NCI-H2196 treated with DMSO at 0.1 percent for 48 hours (cell line): Measurements from ENCODE around the gene C18orf63.
A peak's percentile ranks its signal among the peaks of the same experiment; 100 is the strongest.
"Not testable (repeated sequence)": the region's sequence is repeated elsewhere in the genome, so short reads cannot be mapped to it uniquely, and the experiment has no call there.

ENCODE experiments used
- DNase-seq: peaks from one replicate; lab custom pipeline; 2025; ENCODE audit not compliant: unreplicated experiment; lab: John Stamatoyannopoulos, UW

Gene C18orf63

GRCh38 chr18:74315464-74316256, at the start of gene C18orf63:
TSS of gene C18orf63 (plus strand) at chr18:74315839. CDS start at chr18:74317866, 2,027 bp downstream.
- no peak for DNase-seq

DNA sequence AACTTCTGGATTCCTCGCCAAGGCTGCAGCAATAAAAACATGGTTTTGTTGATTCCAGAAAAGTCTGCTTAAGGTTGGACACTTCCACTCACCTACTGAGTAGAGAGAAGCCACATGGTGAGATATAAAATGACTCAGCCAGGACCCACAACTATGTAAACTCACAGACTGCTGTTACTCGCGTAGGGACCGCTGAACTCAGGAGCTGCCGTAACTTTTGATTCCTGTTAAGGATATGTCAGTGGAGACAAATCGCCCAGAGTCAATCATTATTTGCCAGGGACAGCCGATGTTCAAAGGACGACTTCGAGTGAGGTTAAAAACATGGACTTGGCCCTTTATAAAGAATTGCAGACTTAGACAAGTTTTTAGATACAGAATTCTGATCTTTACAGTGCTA, 49.5 kb upstream of the C18orf63 start:
- no peak for DNase-seq

DNA sequence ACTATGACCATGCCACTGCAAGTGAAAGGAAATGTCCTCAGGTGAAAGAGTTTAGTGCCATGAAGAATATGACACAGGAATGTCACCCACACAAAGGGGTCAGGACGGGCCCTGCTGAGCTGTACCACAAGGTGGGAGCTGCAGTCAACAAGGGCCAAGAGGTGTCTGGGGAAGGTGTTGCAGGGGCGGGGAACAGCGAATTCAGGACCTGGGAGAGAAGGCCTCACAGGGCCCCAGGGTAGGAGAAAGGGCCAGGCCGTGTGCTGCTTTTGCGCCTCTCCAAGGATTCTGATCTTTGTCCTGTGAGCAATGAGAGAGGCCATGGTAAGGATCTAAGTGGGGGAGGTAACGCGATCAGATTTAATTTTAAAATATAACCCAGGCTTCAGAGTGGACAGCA, 47.5 kb upstream of the C18orf63 start:
- no peak for DNase-seq

DNA sequence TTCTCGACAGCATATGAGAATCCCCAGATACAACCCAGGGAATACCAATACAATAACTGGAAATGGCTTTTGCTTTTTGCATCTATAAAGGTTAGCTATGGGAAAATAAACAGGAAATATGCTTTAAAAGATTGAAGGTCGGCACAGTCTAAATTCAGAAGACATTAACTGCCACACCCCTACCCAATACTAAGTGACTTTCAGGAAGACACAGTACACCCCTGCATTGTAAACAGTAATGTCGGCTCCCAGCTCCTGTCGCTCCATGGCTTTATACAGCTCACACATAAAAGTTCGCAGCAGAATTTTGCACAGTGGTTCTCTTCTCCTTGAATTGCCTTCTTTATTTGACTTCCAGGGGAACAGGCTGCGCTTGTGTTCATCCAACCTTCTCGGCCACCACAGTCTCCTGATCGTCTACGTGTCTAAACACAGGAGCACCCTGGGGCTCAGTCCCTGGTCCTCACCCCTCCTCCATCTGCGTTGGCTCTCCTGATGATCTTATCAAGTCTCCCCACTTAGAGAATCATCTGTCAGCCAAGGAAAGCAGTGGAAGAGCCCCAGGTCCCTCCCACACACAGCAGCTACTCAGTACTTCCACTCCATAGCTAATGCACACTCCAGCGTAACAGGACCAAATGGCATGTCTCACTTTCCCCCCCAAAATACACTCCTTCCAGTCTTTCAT, 46.6 kb upstream of the C18orf63 start:
- no peak for DNase-seq

DNA sequence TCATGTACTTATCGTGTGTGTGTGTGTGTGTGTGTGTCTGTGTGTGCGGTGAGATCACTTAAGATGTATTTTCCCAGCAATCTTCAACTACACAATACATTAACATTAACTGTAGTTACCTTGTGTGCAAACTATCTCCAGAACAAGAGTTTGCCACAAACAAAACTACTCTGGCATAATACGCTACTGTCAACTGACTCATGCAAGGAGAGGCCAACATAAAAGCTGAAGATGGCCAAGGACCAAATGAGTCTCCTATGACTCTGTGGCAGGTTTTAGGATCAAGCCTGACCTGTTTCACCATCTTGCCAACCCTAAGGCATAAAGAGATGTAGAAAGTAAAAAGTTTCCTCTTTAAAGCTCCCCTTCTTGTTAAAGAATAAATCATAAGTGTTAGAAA, 44.0 kb upstream of the C18orf63 start:
- no peak for DNase-seq

DNA sequence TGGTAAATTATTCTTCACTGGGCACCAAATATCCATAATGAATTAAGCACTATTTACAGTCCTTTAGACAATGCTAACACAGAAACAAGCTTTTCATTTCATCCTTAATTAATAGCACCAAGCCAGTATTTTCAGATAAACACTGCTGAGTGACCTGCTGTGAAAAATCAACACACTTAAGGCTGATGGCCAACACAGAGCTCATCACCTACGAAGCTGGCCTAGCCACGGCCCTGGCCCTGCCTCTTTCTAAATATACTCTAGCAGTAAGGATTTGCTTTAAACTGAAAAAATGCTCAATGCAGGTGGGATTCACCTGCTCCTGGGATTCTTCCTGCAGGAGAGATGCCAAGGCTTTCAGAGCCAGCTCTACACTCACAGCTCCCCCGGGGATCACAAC, 42.2 kb upstream of the C18orf63 start:
- DNase-seq, result peak; percentile 46

DNA sequence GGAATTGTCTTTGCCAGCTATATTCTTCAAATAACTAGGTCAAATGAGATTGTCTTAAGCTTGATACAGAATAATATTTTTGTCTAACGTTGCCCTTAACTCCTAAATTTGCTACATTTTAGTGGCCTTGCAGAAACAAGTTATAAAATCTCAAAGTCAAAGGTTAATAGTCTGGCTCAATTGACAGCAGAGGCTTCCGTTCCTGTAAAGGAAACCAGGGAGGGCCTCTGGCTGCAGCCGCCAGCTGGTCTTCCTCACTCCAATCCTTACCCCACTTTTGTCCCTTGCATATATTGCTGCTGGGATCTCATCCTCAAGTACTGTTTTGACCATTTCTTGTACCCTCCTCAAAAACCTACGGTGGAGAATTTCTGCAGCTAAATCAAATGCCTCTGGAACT, 40.9 kb upstream of the C18orf63 start:
- DNase-seq, result no peak

GRCh38 chr18:74275736-74276135, 39.9 kb upstream of the C18orf63 start:
- DNase-seq, result no peak

GRCh38 chr18:74276609-74277008, 39.0 kb upstream of the C18orf63 start:
- DNase-seq, result no peak

- DNase-seq, result no peak
Observed at GRCh38 chr18:74277296-74277695, 38.3 kb upstream of the C18orf63 start.

DNA sequence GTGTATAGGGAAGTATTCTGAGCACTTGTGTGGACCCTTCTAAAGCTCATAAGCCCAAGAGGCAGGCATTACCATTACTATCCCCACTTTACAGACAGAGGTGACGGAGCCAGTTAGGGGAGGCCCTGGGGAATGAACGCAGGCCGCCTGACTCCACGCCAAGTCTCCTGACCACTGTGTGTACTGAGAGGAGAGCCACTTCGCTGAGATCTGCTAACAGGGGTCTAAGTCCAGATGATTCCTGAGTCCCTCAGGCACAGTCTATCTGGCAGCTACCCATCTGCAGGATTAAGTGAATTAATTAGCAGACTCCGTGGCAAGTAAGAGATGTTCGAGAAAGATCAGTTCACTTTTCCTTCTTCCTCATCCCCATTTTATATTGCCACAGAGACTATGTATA, 37.6 kb upstream of the C18orf63 start:
- DNase-seq, result no peak

GRCh38 chr18:74278983-74279382, 36.7 kb upstream of the C18orf63 start:
- no peak for DNase-seq

DNA sequence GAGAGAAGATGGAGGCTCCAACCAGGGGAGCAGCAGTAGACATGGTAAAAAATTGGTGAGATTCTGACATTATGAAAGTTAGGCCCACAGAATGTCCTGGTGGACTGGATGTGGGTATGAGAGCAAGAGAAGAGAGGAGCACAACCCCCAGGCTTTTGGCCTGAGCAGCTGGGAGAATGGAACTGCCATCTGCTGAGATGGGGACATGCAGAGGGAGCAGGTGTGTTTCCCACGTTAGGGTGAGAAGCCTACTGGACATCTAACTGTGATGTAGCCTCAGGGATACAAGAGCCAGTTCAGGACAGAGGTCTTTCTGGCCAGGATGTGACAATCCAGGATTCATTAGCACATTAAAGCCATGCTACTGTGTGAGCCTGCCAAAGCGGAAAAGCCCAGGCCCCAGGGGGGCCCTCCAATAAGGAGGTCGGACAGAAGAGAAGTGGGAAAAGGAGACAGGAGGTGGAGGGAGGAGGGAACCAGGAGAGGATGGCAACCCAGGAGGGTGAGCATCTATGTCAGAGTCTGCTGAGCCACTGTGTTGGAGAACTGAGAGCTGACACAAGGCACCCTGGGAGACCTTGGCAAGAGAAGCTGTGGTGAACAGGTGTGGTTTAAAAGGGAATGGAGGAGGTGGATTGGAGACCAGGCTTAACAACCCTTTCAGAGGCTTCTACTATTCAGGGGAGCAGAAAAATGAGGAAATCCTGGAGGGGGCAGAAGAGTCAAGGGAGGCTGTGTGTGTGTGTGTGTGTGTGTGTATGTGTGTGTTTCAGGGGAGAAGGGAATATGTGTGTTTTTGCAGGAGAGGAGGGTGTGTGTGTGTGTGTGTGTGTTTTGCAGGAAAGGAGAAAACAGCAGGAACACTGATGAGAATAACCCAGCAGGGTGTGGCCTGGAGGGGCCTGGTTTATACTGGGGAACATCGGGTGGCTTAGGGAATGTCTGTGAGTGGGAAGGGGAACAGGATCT, 34.3 kb upstream of the C18orf63 start:
- peak; percentile 56 for DNase-seq

DNA sequence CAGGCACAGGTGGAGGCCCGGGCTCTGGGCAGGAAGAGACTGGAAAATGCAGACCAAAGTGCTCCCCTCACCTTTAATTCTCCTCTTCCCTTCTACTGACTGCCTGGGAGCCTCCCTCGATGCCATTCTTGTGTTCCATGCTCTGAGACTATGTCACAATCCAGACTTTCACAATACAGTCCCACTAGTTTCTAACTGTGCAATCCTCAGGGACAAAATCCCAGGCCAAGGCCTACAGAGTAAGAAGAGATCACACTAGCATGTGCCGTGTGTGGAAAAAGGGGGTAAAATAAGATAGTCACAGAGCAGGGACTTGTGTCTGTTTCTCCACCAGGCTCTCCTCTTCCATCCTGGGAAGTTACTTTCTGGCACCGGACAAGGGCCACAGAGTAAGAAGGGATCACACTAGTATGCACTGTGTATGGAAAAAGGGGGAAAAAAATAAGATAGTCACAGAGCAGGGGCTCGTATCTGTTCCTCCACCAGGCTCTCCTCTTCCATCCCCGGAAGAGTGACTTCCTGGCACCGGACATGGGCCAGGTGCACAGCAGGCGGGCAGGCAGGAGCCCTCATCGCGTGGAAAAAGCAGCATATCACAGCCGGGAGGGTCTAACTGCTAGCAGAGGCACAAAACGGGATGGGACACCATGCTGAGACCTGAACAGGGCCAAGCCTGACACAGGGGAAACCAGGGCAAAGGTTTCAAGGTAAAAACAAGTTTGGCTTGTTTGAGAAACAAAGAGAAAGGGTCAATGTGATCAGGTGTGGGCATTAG, 33.5 kb upstream of the C18orf63 start:
- no peak for DNase-seq

DNA sequence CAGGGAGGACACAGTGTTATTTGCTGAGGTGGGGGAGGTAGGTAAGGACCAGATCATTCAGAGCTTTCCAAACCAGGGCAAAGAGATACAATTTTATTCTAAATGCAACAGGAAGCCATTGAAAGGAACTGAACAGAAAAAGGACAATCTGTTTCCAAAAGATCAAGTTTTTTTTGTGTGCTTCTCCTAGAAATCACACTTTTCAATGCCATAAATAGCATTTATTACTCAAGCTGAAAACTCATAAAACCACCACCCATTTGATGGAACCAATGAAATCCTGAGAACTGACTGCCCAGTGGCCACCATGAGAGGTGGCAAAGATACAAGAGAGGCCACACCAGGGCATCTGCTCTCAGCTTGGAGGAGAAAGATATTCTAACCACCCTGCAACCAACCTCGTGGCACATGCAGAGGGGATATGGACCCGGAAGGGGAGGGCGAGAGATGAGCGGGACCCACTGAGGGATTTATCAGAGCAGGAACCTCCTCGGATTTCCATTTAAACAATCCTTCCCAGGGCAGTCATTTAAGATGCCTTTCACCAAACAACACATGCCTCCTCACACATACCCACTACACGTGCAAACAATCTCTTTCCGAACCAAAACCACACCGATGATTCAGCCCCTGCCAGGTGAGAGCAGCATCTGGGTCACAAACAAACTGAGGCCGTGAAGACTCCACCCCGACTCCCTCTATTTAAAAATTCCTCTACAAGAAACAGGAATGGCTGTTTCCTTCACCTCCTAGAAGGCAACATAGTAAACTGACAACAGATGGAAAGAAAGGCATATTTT, 32.7 kb upstream of the C18orf63 start:
- no peak for DNase-seq

- no peak for DNase-seq
Observed at GRCh38 chr18:74283646-74284045, 32.0 kb upstream of the C18orf63 start.

GRCh38 chr18:74284191-74284979, 31.3 kb upstream of the C18orf63 start:
- peak; percentile 40 for DNase-seq

DNA sequence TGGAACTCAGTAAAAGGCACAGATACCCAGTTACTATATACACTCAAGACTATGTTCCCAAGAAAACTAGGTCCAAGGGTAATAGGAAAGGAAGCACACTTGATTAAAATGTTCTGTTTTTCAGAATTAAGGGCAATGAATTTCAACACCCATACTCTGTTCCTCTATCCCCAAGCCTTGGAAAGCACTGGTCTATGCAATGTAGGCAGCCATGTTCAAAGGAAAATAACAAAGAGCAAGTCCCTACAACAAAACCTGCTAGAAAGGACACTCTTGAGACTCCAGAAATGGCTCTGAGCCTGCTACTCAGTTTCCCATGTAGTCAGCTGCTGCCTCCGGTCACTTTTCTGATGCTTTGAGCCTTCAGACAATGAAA, 30.7 kb upstream of the C18orf63 start:
- DNase-seq, result no peak

- DNase-seq, result not testable (repeated sequence)
Observed at GRCh38 chr18:74285583-74285982, 30.1 kb upstream of the C18orf63 start.
